ENCODE measurements around the gene GPX5.

GPX5 gene

GRCh38 chr6:28490205-28490890 is 35.3 kb upstream of the GPX5 start:
- Histone ChIP-seq H3K4me2 (ENCODE audit: insufficient read depth, low read length, poor library complexity, severe bottlenecking) (peak overlapping the region; percentile 69), H2AK5ac (ENCODE audit: low read depth, low read length) (no peak overlapping the region), H3K4me3 (ENCODE audit: low read length in 2 of 2) (peak overlapping the region; percentile 58 to 78), H2BK5ac (ENCODE audit: low read length) (no peak overlapping the region), H2BK12ac (ENCODE audit: low read length) (no peak overlapping the region), H3K79me1 (ENCODE audit: low read depth, low read length) (no peaks in the 10 kb centered on the region), H2AFZ (ENCODE audit: low read length) (peak overlapping the region; percentile 95), H2BK15ac (ENCODE audit: low read length) (no peak overlapping the region), H3K9me3 (replicated peaks in 1 of 2; ENCODE audit: control insufficient read depth in 2 of 2, insufficient read depth in 1 of 2, low read depth in 1 of 2, low read length in 2 of 2) (no peaks in the 10 kb centered on the region), H3K36me3 (replicated peaks in 1 of 2; ENCODE audit: control insufficient read depth in 2 of 2, insufficient read depth in 2 of 2, low read length in 2 of 2) (no peaks in the 10 kb centered on the region), H3K23ac (ENCODE audit: low read depth, low read length, poor library complexity) (no peak overlapping the region), H3K18ac (ENCODE audit: low read length) (no peak overlapping the region), H3K14ac (ENCODE audit: low read length) (no peak overlapping the region), H2BK120ac (ENCODE audit: low read depth, low read length) (no peak overlapping the region), H3K4me1 (ENCODE audit: control insufficient read depth in 2 of 2, insufficient read depth in 1 of 2, low read depth in 1 of 2, low read length in 2 of 2) (peaks cover 0 to 2% of the 10 kb centered on the region in 2 donors), H4K8ac (ENCODE audit: low read depth, low read length) (no peak overlapping the region), H4K91ac (ENCODE audit: low read depth, low read length, poor library complexity) (no peak overlapping the region), H3K4ac (ENCODE audit: low read length) (no peak overlapping the region), H3K27ac (replicated peaks; ENCODE audit: low read length) (no peak overlapping the region), H3K9ac (ENCODE audit: low read depth, low read length, poor library complexity) (no peak overlapping the region), H3K27me3 (ENCODE audit: control insufficient read depth in 3 of 3, insufficient read depth in 3 of 3, low read depth in 1 of 3, low read length in 3 of 3) (peaks cover 0 to 12% (median 0%) of the 10 kb centered on the region in 3 experiments)
- no CpG with 5 or more reads among the region's 23 CpGs for WGBS, 2 donors (ENCODE audit: extremely low coverage in 2 of 2, insufficient read length in 2 of 2, insufficient replicate concordance in 1 of 2)
- DNase-seq (ENCODE audit: low spot score) = no peak

GRCh38 chr6:28491984-28492317 is 33.7 kb upstream of the GPX5 start:
- no peak for DNase-seq (ENCODE audit: low spot score)
- no peaks in the 10 kb centered on the region for H3K9me3 ChIP-seq (replicated peaks in 1 of 2; ENCODE audit: control insufficient read depth in 2 of 2, insufficient read depth in 1 of 2, low read depth in 1 of 2, low read length in 2 of 2)
- H2AK5ac ChIP-seq (ENCODE audit: low read depth, low read length) = no peak overlapping the region
- no peak overlapping the region for H3K4me3 ChIP-seq (ENCODE audit: low read length in 2 of 2)
- no peak overlapping the region for H3K9ac ChIP-seq (ENCODE audit: low read depth, low read length, poor library complexity)
- no peak overlapping the region for H3K14ac ChIP-seq (ENCODE audit: low read length)
- H4K91ac ChIP-seq (ENCODE audit: low read depth, low read length, poor library complexity) = no peak overlapping the region
- no peak overlapping the region for H2BK120ac ChIP-seq (ENCODE audit: low read depth, low read length)
- H2BK5ac ChIP-seq (ENCODE audit: low read length) = no peak overlapping the region
- WGBS, 2 donors (ENCODE audit: extremely low coverage in 2 of 2, insufficient read length in 2 of 2, insufficient replicate concordance in 1 of 2) = no CpG with 5 or more reads among the region's 3 CpGs
- no peaks in the 10 kb centered on the region for H3K79me1 ChIP-seq (ENCODE audit: low read depth, low read length)
- H2BK15ac ChIP-seq (ENCODE audit: low read length) = no peak overlapping the region
- no peak overlapping the region for H3K4ac ChIP-seq (ENCODE audit: low read length)
- H3K23ac ChIP-seq (ENCODE audit: low read depth, low read length, poor library complexity) = no peak overlapping the region
- peaks cover 0 to 2% of the 10 kb centered on the region in 2 donors for H3K4me1 ChIP-seq (ENCODE audit: control insufficient read depth in 2 of 2, insufficient read depth in 1 of 2, low read depth in 1 of 2, low read length in 2 of 2)
- no peak overlapping the region for H2BK12ac ChIP-seq (ENCODE audit: low read length)
- no peak overlapping the region for H3K18ac ChIP-seq (ENCODE audit: low read length)
- H3K27me3 ChIP-seq (ENCODE audit: control insufficient read depth in 3 of 3, insufficient read depth in 3 of 3, low read depth in 1 of 3, low read length in 3 of 3) = peaks cover 0 to 15% (median 0%) of the 10 kb centered on the region in 3 experiments
- no peak overlapping the region for H4K8ac ChIP-seq (ENCODE audit: low read depth, low read length)
- no peak overlapping the region for H2AFZ ChIP-seq (ENCODE audit: low read length)
- no peaks in the 10 kb centered on the region for H3K36me3 ChIP-seq (replicated peaks in 1 of 2; ENCODE audit: control insufficient read depth in 2 of 2, insufficient read depth in 2 of 2, low read length in 2 of 2)
- H3K27ac ChIP-seq (replicated peaks; ENCODE audit: low read length) = no peak overlapping the region
- H3K4me2 ChIP-seq (ENCODE audit: insufficient read depth, low read length, poor library complexity, severe bottlenecking) = no peak overlapping the region

DNA sequence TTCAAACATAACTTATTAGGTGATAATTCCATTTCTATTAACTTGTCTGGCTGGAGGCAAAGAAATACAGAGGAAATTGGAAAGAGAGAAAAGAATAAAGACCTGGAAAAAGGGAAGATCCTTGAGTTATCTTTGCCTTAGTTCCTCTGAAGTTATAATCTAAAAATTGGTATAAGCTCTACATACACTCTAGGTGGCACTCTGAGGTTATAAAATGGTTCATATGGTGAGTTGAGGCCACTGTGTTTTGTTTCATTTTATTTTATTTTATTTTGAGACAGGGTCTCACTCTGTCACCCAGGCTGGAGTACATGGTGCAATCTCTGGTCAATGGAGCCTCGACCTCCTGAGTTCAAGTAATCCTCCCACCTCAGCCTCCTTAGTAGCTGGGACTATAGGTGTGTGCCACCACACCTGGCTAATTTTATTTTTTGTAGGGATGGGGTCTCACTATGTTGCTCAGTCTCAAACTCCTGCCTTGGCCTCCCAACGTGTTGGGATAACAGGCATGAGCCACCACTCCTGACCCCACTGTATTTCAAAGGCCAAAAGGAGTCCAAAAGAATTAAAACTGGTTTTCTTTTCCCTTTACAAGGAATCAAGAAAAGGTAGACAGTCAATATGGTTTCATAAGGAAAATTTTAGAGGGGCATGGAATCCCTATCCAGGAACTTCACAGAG is 29.4 kb upstream of the GPX5 start:
- no peak for DNase-seq (ENCODE audit: low spot score)
- Histone ChIP-seq H2BK120ac (ENCODE audit: low read depth, low read length) (no peak overlapping the region), H3K79me1 (ENCODE audit: low read depth, low read length) (no peaks in the 10 kb centered on the region), H2AFZ (ENCODE audit: low read length) (no peak overlapping the region), H3K36me3 (replicated peaks in 1 of 2; ENCODE audit: control insufficient read depth in 2 of 2, insufficient read depth in 2 of 2, low read length in 2 of 2) (no peaks in the 10 kb centered on the region), H3K14ac (ENCODE audit: low read length) (no peak overlapping the region), H3K9me3 (replicated peaks in 1 of 2; ENCODE audit: control insufficient read depth in 2 of 2, insufficient read depth in 1 of 2, low read depth in 1 of 2, low read length in 2 of 2) (no peaks in the 10 kb centered on the region), H3K18ac (ENCODE audit: low read length) (no peak overlapping the region), H2BK12ac (ENCODE audit: low read length) (no peak overlapping the region), H3K4me3 (ENCODE audit: low read length in 2 of 2) (no peak overlapping the region), H3K27me3 (ENCODE audit: control insufficient read depth in 3 of 3, insufficient read depth in 3 of 3, low read depth in 1 of 3, low read length in 3 of 3) (peaks cover 0 to 6% (median 0%) of the 10 kb centered on the region in 3 experiments), H2AK5ac (ENCODE audit: low read depth, low read length) (no peak overlapping the region), H3K9ac (ENCODE audit: low read depth, low read length, poor library complexity) (no peak overlapping the region), H2BK15ac (ENCODE audit: low read length) (no peak overlapping the region), H3K4me1 (ENCODE audit: control insufficient read depth in 2 of 2, insufficient read depth in 1 of 2, low read depth in 1 of 2, low read length in 2 of 2) (peaks cover 0 to 5% of the 10 kb centered on the region in 2 donors), H4K8ac (ENCODE audit: low read depth, low read length) (no peak overlapping the region), H4K91ac (ENCODE audit: low read depth, low read length, poor library complexity) (no peak overlapping the region), H3K23ac (ENCODE audit: low read depth, low read length, poor library complexity) (no peak overlapping the region), H2BK5ac (ENCODE audit: low read length) (no peak overlapping the region), H3K4ac (ENCODE audit: low read length) (no peak overlapping the region), H3K4me2 (ENCODE audit: insufficient read depth, low read length, poor library complexity, severe bottlenecking) (no peak overlapping the region), H3K27ac (replicated peaks; ENCODE audit: low read length) (no peak overlapping the region)
- no CpG with 5 or more reads among the region's 2 CpGs for WGBS, 2 donors (ENCODE audit: extremely low coverage in 2 of 2, insufficient read length in 2 of 2, insufficient replicate concordance in 1 of 2)

- H3K4me1 ChIP-seq (ENCODE audit: control insufficient read depth in 2 of 2, insufficient read depth in 1 of 2, low read depth in 1 of 2, low read length in 2 of 2) = peaks cover 0 to 5% of the 10 kb centered on the region in 2 donors
- H3K4me2 ChIP-seq (ENCODE audit: insufficient read depth, low read length, poor library complexity, severe bottlenecking) = no peak overlapping the region
- H3K4me3 ChIP-seq (ENCODE audit: low read length in 2 of 2) = no peak overlapping the region
- H2BK12ac ChIP-seq (ENCODE audit: low read length) = no peak overlapping the region
- H2BK120ac ChIP-seq (ENCODE audit: low read depth, low read length) = no peak overlapping the region
- peaks cover 0 to 6% (median 0%) of the 10 kb centered on the region in 3 experiments for H3K27me3 ChIP-seq (ENCODE audit: control insufficient read depth in 3 of 3, insufficient read depth in 3 of 3, low read depth in 1 of 3, low read length in 3 of 3)
- no peaks in the 10 kb centered on the region for H3K9me3 ChIP-seq (replicated peaks in 1 of 2; ENCODE audit: control insufficient read depth in 2 of 2, insufficient read depth in 1 of 2, low read depth in 1 of 2, low read length in 2 of 2)
- no peak overlapping the region for H3K18ac ChIP-seq (ENCODE audit: low read length)
- no peak for DNase-seq (ENCODE audit: low spot score)
- no peaks in the 10 kb centered on the region for H3K79me1 ChIP-seq (ENCODE audit: low read depth, low read length)
- H4K91ac ChIP-seq (ENCODE audit: low read depth, low read length, poor library complexity) = no peak overlapping the region
- H2AFZ ChIP-seq (ENCODE audit: low read length) = no peak overlapping the region
- H3K23ac ChIP-seq (ENCODE audit: low read depth, low read length, poor library complexity) = no peak overlapping the region
- no peak overlapping the region for H3K14ac ChIP-seq (ENCODE audit: low read length)
- no peak overlapping the region for H3K27ac ChIP-seq (replicated peaks; ENCODE audit: low read length)
- no peak overlapping the region for H2BK15ac ChIP-seq (ENCODE audit: low read length)
- no peak overlapping the region for H3K4ac ChIP-seq (ENCODE audit: low read length)
- no CpG with 5 or more reads among the region's 1 CpG for WGBS, 2 donors (ENCODE audit: extremely low coverage in 2 of 2, insufficient read length in 2 of 2, insufficient replicate concordance in 1 of 2)
- H2BK5ac ChIP-seq (ENCODE audit: low read length) = no peak overlapping the region
- H3K36me3 ChIP-seq (replicated peaks in 1 of 2; ENCODE audit: control insufficient read depth in 2 of 2, insufficient read depth in 2 of 2, low read length in 2 of 2) = no peaks in the 10 kb centered on the region
- H2AK5ac ChIP-seq (ENCODE audit: low read depth, low read length) = no peak overlapping the region
- no peak overlapping the region for H3K9ac ChIP-seq (ENCODE audit: low read depth, low read length, poor library complexity)
- no peak overlapping the region for H4K8ac ChIP-seq (ENCODE audit: low read depth, low read length)
Measured at GRCh38 chr6:28497306-28497705, 28.4 kb upstream of the GPX5 start.

All from neuronal stem cell (in vitro differentiated cells).